ENCODE results near the gene TMEM30A.
A peak's percentile ranks its signal among the peaks of the same experiment; 100 is the strongest.

TMEM30A gene

DNA sequence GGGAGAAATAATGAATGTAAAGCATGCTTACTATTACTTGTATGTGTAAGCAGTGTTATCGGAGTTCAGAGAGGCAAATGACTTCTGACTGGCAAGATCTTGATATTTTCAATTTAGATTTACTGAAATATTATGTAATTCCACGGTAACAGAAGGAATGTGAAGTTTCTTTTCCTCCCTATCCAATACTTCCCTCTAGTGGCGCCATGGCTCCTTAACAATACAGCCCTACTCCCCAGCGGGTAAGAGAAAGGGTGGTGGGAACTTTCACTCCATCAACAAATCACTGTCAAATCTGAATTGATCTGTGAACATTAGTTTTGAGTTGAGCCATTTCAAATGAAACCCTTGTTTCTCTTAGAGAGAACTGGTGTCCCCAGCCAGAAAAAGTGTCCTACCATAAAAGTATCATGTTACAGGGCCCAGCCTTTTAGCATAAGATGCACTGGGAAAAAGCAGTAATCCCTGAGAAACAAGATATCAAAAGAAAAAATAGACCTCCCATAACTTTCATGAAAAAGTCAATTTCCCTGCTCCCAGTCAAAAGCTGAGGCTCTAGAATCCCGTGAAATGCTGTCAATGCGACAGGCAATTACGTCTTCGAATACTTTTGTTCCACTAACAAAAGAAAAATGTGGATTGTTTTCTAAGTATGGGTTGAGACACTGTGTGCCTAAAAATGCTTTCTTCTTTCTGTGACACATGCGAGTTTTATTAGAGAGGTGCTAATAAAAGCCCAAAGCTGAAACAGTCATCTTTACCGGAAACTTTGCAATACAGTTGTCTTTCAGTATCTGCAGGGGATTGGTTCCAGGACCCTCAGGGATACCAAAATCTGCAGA lies 53.9 kb downstream of the TMEM30A start:
- TF ChIP-seq, protein P1, sequence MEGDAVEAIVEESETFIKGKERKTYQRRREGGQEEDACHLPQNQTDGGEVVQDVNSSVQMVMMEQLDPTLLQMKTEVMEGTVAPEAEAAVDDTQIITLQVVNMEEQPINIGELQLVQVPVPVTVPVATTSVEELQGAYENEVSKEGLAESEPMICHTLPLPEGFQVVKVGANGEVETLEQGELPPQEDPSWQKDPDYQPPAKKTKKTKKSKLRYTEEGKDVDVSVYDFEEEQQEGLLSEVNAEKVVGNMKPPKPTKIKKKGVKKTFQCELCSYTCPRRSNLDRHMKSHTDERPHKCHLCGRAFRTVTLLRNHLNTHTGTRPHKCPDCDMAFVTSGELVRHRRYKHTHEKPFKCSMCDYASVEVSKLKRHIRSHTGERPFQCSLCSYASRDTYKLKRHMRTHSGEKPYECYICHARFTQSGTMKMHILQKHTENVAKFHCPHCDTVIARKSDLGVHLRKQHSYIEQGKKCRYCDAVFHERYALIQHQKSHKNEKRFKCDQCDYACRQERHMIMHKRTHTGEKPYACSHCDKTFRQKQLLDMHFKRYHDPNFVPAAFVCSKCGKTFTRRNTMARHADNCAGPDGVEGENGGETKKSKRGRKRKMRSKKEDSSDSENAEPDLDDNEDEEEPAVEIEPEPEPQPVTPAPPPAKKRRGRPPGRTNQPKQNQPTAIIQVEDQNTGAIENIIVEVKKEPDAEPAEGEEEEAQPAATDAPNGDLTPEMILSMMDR (IDR thresholded peaks at IDR 0.05; ENCODE audit: extremely low read depth, missing control alignments), result no peak
- peak; percentile 12 for DNase-seq (ENCODE audit: low spot score)

DNA sequence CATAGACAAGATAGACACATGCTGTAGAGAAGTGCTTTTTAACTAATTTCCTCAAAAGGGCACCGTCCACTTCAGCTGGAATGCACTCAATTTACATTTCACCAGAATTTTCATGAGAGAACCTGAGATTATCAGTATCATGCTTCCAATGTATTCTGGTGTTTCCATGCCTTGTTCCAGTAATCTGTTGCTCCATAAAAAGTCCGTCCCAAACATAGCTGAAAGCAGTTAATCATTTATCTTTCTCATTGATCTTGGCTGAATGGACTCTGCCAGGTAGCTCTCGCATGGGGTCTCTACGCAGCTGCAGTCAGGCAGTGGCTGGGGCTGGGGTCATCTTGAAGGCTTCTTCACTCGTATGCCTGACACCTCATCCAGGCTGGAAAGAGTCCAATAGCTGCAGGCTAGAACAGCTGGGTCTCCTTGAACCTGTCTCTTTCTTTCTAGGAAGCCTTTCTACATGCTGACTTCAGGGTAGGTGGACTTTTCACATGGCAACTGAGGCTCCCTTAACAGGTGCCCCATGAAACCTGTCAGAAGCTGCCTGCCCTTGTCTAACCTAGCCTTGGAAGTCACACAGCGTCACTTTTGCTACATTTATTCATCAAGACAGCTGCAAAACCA lies 60.2 kb downstream of the TMEM30A start:
- no peak for DNase-seq (ENCODE audit: low spot score)
- TF ChIP-seq, protein P1 (IDR thresholded peaks at IDR 0.05; ENCODE audit: extremely low read depth, missing control alignments), result no peak

DNA sequence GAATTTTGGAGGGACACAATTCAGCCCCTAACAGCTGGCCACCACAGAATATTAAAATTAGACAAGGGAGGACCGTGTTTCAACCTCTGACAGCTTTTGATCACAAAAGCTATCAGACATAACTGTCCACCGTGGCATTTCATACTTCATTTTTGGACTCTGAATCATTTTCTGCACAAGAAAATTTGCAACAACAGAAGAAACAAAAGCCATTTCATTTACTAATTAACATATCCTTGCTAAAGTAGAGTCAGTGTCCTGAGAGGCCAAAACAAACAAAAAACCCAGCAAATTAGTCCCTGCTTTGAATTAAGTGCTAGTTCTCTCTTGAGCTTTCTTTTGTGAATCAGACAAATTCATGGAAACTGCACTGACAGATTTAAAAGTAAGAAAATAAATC lies 61.2 kb downstream of the TMEM30A start:
- TF ChIP-seq, protein P1 (IDR thresholded peaks at IDR 0.05; ENCODE audit: extremely low read depth, missing control alignments), result no peak
- no peak for DNase-seq (ENCODE audit: low spot score)

DNA sequence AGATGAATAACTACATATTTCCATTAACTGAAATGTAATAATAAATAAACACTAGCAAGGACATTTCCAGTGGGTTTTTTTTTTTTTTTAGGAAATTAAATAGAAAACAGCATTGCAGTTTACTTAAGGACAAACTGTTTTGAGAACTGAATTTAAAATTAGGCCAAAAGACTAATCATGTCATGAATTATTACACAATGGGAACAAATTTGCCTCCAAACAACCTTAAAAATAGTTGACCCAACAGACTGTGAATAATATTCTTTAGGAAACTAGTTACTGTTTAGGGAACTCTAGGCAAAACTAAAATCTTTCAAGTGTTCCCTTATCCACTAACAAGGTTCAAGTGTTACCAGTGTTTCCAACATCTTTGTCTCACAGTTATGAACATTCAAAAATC lies 62.3 kb downstream of the TMEM30A start:
- DNase-seq (ENCODE audit: low spot score), result no peak
- TF ChIP-seq, protein P1 (IDR thresholded peaks at IDR 0.05; ENCODE audit: extremely low read depth, missing control alignments), result no peak

DNA sequence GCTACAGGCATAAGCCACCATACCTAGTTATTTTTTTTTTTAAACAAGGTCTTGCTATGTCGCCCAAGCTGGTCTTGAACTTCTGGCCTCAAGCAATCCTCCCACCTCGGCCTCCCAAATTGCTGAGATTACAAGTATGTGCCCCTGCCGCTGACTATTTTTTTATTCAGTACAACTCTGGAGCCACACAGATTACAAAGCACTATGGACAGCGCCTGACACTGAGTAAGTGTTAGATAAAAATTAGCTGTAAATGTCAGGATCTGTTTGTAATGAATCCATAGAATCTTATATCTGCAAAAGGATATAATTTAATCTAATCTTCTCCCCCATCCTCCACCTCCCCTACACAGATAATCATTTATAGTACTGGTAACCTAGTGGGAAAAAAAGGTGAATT lies 63.5 kb downstream of the TMEM30A start:
- TF ChIP-seq, protein P1 (IDR thresholded peaks at IDR 0.05; ENCODE audit: extremely low read depth, missing control alignments), result no peak

DNA sequence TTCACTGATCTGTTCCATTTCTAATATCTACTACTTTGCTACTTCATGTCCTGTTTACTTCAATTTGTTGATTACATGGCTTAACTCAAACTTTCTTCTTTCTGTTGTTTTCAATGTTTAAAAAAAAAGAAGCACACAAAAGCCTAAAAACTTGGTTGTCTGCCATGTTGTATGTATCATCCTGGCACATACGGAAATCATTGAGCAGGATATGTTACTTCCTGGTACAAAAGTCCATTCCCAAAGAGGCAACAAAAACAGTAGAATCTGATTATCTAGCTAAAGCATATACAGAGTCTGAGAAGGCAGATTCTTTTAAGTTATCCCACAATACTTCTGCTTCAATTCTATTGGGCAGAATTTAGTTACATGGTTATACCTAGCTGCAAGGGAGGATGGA lies 64.2 kb downstream of the TMEM30A start:
- DNase-seq (ENCODE audit: low spot score), result no peak

More for the DNA sequence above, 63.5 kb downstream of the TMEM30A start:
- DNase-seq (ENCODE audit: low spot score), result no peak

DNA sequence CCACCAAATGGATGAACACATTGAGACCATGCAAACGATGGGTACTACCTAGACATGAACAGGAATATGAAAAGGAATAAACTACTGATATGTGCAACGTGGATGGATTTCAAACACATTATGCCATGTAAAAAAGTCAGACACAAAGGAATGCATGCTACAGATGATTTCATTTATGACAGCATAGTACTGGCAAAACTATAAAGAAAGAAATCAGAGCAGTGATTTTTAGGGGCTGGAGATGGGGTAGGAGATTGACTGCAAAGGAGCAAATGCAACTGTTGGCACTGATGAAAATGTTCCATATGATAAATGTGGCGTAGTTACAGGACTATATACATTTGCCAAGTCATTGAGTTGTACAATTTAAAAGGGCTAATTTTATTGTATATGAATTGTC lies 65.3 kb downstream of the TMEM30A start:
- TF ChIP-seq, protein P1 (IDR thresholded peaks at IDR 0.05; ENCODE audit: extremely low read depth, missing control alignments), result no peak
- DNase-seq (ENCODE audit: low spot score), result no peak

More for the DNA sequence above, 64.2 kb downstream of the TMEM30A start:
- TF ChIP-seq, protein P1 (IDR thresholded peaks at IDR 0.05; ENCODE audit: extremely low read depth, missing control alignments), result no peak

Measured in GM20000 (cell line).